HL-60/S4 (cell line): Measurements from ENCODE around the gene TPD52L1.

Experiments
- in situ Hi-C: fragments of 300-500 bp; cut with MboI; formaldehyde crosslinking; loops from 2 replicates; pipeline ENCODE4 v1.14.3; 2022; ENCODE audit warnings: low sequenced_read_pairs

TPD52L1 gene

DNA sequence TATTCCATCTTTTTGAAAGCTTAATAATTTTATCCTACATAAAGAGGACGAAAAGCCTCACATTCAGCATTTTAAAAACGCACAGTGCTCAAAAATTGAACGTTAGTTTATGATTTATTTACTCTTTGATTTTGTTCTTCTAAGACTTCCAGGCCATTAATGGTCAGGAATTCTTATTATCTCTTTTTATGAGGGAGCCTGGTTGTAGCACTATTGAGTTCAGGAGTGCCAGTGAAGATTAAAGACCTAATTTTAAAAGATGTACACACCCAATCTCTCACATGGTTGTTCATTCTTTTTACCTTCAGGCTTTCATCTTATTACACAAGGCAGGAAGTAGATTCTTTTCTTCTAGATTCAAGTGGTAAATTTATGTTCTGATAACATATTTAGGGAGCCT lies 79.6 kb downstream of the TPD52L1 start:
- in situ Hi-C loops = no loop called here

- in situ Hi-C loops = no loop called here
These were observed 83.2 kb downstream of the TPD52L1 start for GRCh38 chr6:125236536-125237327.

GRCh38 chr6:125237764-125238163 lies 84.2 kb downstream of the TPD52L1 start:
- in situ Hi-C loops = no loop called here

DNA sequence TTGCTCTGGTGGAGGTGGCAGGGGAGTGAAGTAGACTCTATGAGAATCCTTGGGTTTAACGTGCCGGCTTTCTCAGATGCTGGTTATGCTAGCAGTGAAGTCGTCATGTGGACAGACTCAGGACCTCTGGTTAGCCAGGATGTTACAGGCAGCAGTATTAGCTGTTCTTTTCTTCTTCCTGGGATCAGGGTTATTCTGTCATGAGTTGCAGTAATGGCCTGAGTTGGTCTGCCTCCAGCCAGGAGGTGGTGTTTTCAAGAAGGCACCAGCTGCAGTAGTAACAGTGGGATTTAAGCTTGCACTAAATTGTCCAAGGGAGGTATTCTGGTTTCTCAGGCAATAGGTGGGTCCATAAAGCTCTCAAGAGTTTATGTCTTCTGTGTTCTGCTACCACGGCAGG lies 91.5 kb downstream of the TPD52L1 start:
- in situ Hi-C loops = no loop called here

DNA sequence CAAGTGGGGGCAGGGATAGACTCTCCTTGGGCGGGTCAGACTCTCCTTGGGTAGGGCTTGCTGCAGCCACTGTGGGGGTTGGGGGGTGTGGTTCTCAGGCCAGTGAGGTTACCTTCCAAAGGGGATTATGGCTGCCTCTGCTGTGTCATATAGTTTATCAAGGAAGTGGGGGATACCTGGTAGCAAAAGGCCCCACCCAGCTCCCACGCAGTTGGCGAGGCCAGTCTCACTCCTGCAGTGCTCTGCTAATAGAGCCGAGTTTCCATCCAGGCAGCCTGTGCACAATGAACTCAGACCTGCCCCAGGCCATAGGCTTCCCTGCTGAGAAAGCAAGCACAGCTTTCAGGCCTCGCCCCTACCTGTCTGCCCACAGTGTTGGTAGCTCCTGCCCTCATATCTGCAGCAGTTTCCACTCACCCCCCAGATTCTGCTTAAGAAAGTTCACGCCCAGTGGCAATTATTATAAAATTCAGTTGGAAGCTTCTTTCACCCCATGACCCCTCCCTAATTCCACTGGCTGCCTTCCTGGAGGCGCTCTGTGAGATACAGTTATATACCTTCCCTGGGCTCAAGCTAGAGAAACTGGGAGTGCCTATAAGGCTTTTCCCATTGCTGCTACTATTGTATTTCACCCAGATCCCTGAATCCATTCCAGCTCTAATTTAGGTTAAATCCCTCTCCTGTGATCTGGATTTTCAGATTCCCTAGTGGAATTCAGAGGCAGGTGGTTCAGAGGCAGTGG lies 92.1 kb downstream of the TPD52L1 start:
- in situ Hi-C loops = no loop called here

DNA sequence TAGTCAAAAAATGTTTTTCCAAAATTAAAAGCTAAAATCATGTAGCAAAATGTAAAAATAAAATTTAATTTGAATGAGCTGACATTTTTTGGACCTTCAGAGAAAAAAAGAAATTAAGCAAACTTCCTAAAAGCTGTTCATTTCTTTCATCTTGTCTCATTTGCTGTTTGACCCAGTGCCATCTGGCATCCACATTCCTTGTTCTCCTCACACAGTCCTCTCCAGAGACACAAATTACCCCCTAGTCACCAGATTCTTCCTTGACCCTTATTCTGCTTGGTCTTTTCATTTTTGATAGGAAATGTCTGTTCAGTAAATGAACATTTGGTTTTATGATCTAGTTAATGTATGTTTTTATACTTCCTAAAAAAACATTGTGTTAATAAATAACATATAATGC lies 93.0 kb downstream of the TPD52L1 start:
- in situ Hi-C loops = no loop called here

GRCh38 chr6:125248136-125248535 lies 94.6 kb downstream of the TPD52L1 start:
- in situ Hi-C loops = no loop called here

GRCh38 chr6:125250511-125250910 lies 96.9 kb downstream of the TPD52L1 start:
- in situ Hi-C loops = no loop called here

- in situ Hi-C loops = no loop called here
These were observed 98.1 kb downstream of the TPD52L1 start for GRCh38 chr6:125251516-125252220.

DNA sequence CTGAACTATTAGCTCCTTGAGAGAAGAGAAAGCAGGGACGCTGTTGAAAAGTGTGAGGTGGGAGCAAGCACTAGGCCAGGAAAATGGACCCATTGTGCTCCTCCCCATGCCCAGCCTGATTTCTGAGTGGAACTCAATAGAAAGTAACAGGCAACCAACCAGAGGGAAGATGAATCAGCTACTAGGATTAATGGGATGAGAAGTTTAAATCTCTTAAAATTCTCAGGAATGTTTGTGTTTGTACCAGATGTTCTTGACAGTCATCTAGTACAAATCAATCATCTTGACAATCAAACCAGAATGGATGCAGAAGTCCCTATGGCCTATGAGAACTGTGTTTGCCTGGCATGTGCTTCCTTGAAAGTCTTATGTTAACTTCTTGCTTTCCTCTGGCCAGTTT lies 99.3 kb downstream of the TPD52L1 start:
- in situ Hi-C loops = no loop called here

- in situ Hi-C loops = no loop called here
These were observed 100.3 kb downstream of the TPD52L1 start for GRCh38 chr6:125253881-125254280.

DNA sequence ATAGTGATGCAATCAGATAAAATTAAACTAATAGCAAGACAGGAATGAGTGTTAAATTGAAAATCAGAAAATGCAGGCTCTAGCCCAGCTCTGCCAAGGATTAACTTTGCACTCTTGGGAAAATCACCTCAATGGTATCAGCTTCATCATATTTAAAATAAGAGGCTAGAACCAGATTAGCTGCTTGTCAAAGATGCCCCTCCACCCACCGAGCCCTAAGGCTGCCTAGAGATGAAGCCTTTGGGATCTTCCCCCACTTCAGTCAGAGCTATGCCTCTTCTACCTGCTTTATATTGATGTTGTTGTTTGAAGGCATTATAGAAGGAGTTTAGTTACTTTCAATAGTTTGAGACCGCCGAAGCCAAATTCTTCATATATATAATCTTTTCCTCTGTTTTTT lies 100.7 kb downstream of the TPD52L1 start:
- in situ Hi-C loops = no loop called here

- in situ Hi-C loops = no loop called here
These were observed 101.6 kb downstream of the TPD52L1 start for GRCh38 chr6:125255201-125255600.

- in situ Hi-C loops = no loop called here
These were observed 103.8 kb downstream of the TPD52L1 start for GRCh38 chr6:125257351-125257750.

DNA sequence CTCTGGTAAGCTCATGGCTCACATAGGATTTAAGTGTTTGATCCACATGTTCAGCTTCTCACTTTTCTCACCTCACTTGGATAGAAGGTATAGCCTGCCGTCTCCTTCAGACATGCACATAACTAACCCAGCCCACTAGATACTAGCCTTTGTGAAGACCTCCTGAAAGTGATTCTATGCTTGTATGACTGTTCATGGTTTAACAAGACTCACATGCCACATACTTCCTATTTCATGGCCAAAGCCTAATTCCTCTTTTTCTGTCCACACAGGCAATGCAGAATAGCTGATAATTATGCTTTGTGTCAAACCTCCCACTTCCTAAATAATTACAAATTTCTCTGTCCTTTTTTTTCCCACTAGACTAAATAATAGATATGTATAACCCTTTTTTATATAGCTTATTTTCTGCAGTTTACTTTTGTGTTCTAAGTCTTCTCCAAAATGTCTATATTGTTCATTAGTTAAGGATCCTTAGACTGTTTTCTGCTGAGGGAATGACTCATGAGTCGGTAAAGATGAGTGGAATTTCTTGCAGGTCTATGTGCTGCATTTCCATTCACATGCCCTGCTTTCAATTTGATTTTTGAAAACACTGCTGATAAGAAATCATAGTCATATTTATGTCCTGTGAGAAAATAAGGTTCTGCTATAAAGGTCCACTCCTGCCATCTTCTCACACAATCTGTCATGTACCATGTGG lies 105.2 kb downstream of the TPD52L1 start:
- in situ Hi-C loops = no loop called here

- in situ Hi-C loops = no loop called here
These were observed 105.8 kb downstream of the TPD52L1 start for GRCh38 chr6:125259354-125259736.

DNA sequence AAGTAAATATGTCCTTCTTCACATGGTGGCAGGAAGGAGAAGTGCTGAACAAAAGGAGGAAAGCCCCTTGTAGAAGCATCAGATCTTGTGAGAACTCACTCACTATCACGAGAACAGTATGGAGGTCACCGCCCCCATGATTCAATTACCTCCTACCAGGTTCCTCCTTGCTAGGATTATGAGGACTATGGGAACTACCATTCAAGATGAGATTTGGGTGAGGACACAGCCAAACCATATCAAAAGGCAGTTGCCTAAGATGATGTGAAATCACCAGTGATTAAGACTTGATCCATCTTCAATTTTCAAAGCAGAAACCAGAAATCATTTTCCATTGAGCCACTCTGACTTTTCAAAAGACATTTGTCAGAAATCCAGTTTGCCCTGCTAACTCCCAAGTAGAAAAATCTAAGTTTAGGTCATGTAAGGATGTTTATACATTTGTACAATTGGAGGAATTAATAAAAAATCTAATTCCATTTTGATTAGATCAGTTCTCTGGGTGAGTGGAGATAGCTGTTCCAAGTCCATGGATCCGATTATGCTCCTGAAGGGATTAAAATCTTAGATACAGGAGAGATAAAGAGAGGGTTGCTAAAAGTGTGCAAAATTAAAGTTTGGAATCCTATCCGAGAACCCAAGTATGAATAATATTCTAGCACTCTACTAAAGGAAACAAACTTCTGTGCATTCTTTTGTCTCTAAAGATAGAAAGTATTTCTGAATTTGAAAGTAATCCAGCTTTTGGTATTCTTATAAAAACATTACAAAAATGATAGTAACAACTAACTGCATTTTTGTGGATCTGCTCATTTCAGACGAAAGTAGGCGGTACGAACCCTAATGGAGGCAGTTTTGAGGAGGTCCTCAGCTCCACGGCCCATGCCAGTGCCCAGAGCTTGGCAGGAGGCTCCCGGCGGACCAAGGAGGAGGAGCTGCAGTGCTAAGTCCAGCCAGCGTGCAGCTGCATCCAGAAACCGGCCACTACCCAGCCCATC lies 108.7 kb downstream of the TPD52L1 start:
- in situ Hi-C loops = no loop called here

GRCh38 chr6:125264476-125264875 lies 110.9 kb downstream of the TPD52L1 start:
- in situ Hi-C loops = no loop called here

DNA sequence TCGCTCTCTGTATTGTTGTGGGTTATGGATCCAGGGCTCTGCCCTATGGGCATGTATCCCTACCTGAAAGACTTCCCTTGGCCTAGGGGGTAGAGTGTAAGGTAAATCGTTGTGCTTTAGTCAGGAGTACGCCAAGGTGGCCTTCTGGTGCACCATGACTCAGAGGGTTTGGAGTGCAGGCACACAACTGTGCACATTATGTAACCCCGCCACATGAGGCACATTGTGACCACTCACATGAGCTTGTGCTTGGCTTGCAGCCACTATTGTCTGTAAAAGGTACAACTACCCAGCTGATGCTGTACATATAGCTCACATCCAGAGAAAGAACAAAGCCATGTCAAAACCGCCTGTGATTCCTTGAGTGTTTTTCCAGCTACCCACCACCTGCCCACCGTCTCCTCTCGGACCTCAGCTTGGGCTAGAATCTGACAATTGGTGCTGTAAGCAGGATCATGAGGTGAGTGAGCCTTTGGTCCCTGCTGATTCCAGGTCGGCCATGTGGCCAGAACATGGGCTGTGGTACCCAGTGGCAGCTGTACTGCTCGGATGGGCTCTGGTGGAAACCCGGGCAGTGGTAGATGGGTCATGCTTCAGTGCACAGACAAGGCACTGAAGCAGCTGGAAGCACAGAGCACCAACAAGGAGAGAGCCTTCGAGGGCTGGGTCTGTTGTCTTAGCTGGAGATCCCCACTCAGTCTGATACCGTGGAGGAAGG lies 114.4 kb downstream of the TPD52L1 start:
- in situ Hi-C loops = no loop called here
